ENCODE data around the gene HAGH. TPM values are rescaled to one million over a fixed set of nuclear protein-coding genes. Genes with fewer than 3 reads are reported as not detected.

Gene HAGH
- total and polyA plus RNA-seq, 8 donors, result 26.6 to 63.7 (median 37.4) TPM

DNA sequence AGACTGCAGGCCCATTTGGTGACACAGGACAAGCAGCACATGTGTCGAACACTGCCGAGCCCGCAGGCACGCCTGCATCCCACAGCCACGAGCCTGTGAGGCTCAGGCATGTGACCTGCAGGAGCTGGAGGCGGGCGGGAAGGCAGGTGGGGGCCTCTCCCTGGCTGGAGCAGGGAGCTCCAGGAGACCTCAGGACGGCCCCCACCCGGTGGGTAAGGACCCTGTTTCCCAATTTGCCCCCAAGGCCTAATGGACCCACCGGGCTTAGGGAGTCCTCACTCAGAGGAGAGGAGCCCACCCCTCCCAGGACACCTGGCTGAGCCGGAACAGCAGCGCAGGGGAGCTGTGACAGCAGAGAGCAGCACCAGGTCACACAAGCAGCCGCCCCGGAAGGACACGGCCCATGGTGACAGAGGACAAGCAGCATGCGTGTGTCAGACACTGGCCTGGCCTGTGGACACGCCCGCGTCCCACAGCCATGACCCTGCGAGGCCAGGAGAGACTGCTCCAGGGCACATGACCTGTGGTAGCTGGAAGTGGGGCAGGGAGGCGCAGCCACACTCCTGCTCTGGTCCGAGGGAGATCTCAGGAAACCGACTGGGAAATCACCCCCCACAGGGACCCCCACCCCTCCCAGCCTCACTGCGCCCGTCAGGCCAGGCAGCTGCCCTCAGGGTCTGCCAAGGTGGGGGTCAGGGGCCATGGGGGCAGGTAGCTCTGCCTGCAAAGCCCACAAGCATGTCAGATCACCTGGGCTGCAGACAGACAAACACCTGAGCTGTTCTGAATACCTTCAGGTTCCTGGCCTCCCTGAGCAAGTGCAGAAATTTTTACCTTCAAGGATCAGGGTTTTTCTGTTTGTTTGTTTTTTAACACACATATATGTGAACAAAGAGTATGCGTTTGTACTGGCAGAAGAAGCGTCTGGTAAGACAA, 46.6 kb downstream of the HAGH start:
- peaks cover 0 to 25% (median 10%) of the 10 kb centered on the region in 3 donors for H3K36me3 ChIP-seq
- peaks cover 11 to 17% (median 16%) of the 10 kb centered on the region in 3 donors for H3K4me1 ChIP-seq
- WGBS, 2 donors, result 78% methylated on average over 26 to 27 of the region's 27 CpGs
- H3K9me3 ChIP-seq, result no peaks in the 10 kb centered on the region
- FAIRE-seq, result no peak
- H3K27me3 ChIP-seq, result no peaks in the 10 kb centered on the region
- H3K4me3 ChIP-seq, result no peak overlapping the region
- no peak for ATAC-seq
- intact Hi-C loops (cut with DNase I), result no loop called here
- TF ChIP-seq, protein P1, sequence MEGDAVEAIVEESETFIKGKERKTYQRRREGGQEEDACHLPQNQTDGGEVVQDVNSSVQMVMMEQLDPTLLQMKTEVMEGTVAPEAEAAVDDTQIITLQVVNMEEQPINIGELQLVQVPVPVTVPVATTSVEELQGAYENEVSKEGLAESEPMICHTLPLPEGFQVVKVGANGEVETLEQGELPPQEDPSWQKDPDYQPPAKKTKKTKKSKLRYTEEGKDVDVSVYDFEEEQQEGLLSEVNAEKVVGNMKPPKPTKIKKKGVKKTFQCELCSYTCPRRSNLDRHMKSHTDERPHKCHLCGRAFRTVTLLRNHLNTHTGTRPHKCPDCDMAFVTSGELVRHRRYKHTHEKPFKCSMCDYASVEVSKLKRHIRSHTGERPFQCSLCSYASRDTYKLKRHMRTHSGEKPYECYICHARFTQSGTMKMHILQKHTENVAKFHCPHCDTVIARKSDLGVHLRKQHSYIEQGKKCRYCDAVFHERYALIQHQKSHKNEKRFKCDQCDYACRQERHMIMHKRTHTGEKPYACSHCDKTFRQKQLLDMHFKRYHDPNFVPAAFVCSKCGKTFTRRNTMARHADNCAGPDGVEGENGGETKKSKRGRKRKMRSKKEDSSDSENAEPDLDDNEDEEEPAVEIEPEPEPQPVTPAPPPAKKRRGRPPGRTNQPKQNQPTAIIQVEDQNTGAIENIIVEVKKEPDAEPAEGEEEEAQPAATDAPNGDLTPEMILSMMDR (IDR thresholded peaks at IDR 0.05), result no peak
- peak in 3 of 6 donors; percentile 8 to 85 (median 53) for DNase-seq
- no peak overlapping the region for H3K27ac ChIP-seq

DNA sequence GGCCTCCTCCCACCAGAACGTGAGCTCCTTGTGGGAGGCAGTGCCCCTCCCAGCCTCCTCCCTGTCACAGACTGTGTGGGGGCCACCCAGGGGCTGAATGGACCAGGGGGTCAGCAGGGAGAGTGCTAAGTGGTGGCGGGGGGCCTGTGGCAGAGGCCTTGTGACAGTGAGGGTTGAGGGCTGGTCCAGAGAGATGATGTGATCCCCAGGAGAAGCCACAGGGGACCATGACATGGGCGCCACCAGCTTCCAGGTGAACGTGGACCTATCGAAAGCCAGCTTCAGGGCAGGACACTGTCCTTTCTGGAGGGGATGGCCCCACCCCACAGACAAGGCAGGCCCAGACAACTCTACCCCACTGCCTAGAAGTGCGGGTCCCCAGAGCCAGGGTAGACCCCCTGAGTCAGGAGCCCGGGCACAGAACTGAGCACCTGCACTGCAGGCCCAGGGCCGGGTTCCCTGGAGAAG, 47.4 kb downstream of the HAGH start:
- no peak for ATAC-seq
- Histone ChIP-seq H3K27ac (no peak overlapping the region), H3K36me3 (peaks cover 0 to 25% (median 10%) of the 10 kb centered on the region in 3 donors), H3K27me3 (no peaks in the 10 kb centered on the region), H3K4me3 (no peak overlapping the region), H3K4me1 (peaks cover 16 to 22% (median 22%) of the 10 kb centered on the region in 3 donors), H3K9me3 (no peaks in the 10 kb centered on the region)
- no peak for FAIRE-seq
- DNase-seq, result peak in 3 of 6 donors; percentile 9 to 40 (median 31)
- TF ChIP-seq, protein P1 (IDR thresholded peaks at IDR 0.05), result no peak
- 80 to 81% methylated on average over 8 of the region's 8 CpGs for WGBS, 2 donors
- intact Hi-C loops (cut with DNase I), result no loop called here

DNA sequence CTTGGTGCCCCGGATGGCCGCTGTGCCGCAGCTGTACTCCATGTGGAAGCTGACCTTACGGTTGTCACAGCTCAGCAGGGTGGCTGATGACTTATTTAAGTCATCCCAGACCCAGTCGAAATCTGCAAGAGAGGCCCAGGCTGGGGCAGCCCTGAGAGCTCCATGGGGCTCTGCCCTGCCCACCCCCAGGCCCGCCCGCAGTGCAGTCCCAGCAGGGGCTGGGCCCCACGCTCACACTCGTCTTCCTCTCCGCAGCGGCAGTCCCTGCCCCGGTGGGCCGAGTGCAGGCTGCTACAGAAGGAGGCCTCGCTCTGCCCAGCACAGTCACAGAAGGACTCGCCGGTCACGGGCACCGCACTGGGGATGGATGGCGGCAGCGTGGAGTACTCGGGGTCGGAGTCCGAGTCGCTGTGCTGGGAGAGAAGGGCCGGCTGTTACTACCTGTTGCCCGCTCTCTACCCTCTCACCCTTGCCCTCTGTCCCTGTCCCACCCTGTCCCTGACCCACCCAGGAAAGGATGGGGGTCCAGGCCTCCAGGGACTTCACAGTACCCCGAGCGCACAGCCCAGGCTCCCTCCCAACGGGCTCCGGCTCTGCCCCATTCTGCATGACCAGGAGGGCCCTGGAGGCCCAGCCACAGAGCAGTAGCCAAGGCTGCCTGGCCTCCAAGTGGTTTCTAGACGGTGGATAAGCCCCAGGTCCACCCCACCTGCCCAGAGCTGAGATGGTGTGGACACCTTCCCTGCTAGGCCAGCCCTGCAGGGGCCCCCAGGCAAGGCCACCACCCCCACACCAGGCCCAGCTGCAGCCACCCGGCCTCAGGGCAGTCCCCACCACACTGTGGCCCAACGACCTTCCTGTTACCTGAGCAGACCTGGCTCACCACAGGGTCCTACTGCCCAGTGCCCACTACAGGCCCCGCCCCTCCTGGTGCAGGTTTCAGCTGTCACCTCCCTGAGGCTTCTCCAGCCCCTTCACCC, 48.1 kb downstream of the HAGH start:
- intact Hi-C loops (cut with DNase I), result no loop called here
- H3K36me3 ChIP-seq, result peaks cover 0 to 25% (median 10%) of the 10 kb centered on the region in 3 donors
- ATAC-seq, result no peak

GRCh38 chr16:1777375-1778199, 49.0 kb downstream of the HAGH start:
- intact Hi-C loops (cut with DNase I), result no loop called here
- no peak overlapping the region for H3K27ac ChIP-seq
- H3K4me1 ChIP-seq, result peaks cover 18 to 21% (median 20%) of the 10 kb centered on the region in 3 donors
- H3K27me3 ChIP-seq, result no peaks in the 10 kb centered on the region
- no peak for FAIRE-seq
- H3K9me3 ChIP-seq, result no peaks in the 10 kb centered on the region
- 81 to 85% methylated on average over 35 to 36 of the region's 36 CpGs for WGBS, 2 donors
- TF ChIP-seq, protein P1 (IDR thresholded peaks at IDR 0.05), result no peak
- no peak for ATAC-seq
- peak in 5 of 6 donors; percentile 11 to 82 (median 30) for DNase-seq
- H3K36me3 ChIP-seq, result peaks cover 0 to 25% (median 10%) of the 10 kb centered on the region in 3 donors
- no peak overlapping the region for H3K4me3 ChIP-seq

More for the DNA sequence above, 48.1 kb downstream of the HAGH start:
- WGBS, 2 donors, result 84 to 87% methylated on average over 34 of the region's 34 CpGs
- FAIRE-seq (no peak), DNase-seq (peak in 4 of 6 donors; percentile 17 to 82 (median 40))
- Histone ChIP-seq H3K9me3 (no peaks in the 10 kb centered on the region), H3K4me3 (no peak overlapping the region), H3K27ac (no peak overlapping the region), H3K27me3 (no peaks in the 10 kb centered on the region), H3K4me1 (peaks cover 18 to 21% (median 20%) of the 10 kb centered on the region in 3 donors)
- TF ChIP-seq, protein P1 (IDR thresholded peaks at IDR 0.05), result no peak

Measured in pancreas (tissue), 10 donors.